ENCODE data around the gene RIPK4.
"Not testable (repeated sequence)": the region's sequence is repeated elsewhere in the genome, so short reads cannot be mapped to it uniquely, and the experiment has no call there.

Gene RIPK4

DNA sequence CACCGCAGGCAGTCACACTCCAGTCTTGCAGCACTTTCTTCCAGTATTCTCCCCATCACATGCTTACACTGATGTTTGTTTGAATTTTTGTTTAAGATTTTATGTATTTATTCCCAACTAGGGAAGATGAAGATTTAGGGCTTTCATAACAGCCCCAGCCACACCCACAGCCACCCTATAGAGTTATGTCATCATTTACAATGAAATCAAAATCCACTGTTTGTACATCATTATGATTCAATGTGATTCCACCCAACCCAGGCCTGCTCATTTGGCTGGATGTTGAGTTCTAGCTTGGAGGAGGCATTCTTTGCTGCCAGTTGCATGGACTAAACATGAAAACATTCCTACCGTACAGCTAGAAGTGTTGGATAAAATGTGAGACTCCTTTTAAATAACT is 35.8 kb downstream of the RIPK4 start:
- DNase-seq = peak; percentile 31

DNA sequence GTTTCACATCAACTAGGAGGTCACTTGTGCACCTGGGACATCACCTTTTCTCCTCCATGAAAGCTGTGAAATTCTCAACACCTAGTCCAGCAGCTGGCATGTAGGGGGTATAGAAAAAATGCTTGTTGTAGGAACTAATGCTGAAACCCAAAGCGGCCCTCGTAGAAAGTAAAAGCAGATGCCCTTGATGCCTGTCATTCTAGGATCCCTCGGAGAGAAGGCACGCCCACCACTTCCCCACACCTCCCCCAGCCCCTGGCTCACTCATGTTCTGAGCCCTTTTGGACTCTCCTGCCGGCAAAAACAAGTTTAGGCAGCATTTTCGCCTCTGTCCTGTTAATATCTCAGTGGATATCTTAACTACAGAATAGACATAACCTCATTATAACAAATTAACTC is 36.5 kb downstream of the RIPK4 start:
- DNase-seq = no peak

DNA sequence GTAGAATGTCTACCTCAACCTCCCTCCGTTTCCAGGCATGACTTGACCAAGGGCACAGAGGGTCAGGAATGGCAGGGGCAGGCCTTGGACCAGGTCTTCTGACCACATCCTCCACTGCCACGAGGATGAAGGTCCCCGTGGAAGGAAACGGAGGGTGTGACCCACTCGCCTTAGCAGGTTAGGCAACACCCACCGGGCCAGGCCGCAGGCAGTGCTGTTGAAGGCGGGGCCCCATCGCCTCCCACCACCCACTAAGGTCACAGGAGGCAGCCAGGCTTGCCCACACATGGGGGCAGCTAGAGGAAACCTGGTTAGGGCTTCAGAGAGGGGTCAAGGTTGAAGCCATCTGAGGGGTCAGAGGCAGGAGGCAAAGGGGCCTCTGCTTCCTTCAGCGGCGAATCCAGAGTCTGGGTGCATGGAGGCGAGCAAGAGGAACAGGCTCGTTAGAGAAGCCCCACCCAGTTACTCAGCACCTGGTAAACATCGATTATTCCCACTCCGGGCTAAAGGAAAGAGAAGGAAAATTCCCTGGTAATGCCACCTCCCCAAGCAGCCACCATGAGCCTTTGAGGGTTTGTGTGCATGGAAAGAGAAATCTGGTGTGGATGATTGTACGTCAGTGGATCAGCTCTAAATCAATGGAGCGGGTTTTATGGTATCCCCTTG is 37.0 kb downstream of the RIPK4 start:
- DNase-seq = no peak

DNA sequence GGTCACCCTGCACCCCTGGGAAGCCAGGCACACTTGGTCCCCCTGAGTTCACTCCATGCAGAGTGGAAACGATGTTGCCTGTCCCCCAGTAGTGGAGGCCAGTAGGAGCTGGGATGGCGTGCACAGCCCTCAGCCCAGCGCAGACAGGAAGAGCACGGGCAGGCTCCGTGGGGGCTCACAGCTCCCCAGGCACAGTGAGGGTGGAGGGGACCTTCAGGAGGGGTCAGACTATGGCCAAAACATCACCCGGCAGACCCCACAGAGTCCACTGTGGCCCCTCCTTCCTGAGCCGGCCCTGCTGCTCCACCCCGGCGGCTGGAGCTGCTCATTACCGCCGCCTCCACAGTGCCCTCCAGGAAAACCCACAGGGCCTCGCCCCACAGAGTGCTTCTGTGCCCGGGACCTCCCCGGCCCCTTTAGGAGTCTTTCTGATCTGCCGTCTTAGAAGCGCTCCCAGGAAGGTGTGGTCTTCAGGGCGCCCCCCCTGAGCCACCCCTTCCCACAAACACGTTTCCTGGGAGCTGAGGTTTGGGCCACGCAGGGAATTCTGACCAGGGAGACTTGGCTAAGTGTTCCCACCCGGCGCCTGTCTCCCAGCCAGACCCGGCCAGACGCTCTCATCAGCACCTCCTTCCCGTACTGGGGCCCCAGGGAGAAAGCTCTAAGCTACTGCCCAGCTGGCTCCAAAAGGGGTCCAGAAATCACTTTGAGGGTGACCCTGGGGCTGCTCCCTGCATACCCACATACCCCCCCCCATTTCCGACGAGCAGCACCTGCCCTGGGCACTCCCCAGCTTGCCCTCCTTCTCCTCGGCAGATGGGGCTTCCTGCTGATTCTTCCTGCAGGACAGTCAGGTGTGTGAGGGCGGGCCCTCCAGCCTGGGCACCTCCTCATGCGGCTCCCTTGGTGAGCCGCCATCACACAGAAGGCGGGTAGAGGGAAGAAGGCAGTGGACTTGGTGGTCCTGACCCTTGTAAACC is 38.8 kb downstream of the RIPK4 start:
- peak; percentile 15 for DNase-seq

DNA sequence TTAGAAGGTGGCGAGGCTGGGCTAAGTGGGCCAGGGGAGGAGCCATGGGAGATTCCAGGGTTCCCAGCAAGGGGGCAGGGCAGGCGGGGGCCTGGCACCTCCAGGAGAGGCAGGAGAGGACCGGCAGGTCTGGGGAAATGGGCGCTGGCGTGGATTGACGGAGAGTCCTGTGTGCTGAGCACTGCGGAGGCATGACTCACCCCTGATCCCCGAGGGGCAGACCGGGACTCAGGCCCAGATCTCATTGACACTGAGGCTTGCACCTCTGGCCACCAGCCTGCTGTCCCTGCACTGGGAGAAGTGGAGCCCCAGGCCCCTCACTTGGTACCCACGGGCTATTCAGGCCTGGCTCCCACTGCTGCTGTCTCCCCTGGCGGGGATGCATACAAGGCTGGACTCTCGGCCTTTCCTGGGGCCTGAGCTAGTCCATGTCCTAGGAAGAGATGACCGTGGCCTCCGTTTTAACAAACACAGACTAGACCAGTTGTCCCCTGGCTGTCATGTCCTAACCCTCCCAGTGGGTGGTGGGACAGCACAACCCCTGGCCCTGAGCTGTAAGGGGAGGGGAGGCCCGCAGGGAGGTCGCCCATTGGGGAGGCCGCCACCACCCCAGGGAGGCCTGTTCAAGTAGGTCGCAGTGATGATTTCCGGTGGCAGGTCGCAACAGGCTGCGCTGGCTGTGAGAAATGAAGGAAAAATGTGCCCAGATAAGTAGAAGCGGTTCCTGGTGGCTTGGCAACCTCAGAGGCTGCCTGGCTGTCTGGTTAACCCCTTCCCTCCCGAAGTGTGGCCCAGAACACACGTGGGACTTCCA is 39.7 kb downstream of the RIPK4 start:
- DNase-seq = no peak

DNA sequence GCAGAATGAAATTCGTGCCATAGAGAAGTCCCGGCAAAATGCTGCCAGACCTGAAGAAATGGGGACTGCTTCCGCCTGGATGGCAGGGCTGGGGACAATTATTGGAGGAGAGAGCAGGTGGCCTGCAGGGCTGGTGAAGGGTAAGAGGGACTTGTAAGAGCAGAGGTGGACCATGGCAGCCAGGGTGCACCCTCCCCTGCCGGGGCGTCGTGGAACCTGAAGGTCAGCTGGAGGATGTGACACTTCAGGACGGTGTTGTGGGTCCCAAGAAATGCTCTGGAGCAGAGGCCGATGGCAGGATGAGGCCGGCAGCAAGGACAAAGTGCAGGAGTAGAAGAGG is 40.3 kb downstream of the RIPK4 start:
- DNase-seq = no peak

DNA sequence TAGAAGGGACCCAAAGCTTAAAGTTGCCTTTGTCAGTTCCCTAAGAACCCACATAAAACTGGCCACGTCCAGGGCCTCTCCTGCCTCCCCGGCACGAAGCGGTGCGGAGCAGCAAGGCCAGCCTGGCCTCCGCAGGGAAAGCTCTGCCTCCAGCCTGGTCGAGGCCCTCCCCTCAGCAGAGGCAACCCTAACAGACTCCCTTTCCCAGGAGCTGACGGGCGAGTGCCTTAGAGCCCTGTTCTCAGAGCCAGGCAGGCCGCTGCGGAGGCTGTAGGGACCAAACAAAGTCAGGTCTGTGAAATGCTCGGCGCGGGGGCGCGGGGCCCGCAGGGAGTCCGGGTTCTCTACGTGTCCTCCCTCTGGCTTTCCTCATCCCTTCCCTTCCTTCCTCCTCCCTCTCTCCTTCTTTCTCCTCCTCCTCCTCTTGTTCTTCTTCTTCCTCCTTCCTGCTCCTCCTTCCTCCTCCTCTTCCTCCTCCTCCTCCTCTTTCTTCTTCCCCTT is 40.7 kb downstream of the RIPK4 start:
- DNase-seq = no peak

DNA sequence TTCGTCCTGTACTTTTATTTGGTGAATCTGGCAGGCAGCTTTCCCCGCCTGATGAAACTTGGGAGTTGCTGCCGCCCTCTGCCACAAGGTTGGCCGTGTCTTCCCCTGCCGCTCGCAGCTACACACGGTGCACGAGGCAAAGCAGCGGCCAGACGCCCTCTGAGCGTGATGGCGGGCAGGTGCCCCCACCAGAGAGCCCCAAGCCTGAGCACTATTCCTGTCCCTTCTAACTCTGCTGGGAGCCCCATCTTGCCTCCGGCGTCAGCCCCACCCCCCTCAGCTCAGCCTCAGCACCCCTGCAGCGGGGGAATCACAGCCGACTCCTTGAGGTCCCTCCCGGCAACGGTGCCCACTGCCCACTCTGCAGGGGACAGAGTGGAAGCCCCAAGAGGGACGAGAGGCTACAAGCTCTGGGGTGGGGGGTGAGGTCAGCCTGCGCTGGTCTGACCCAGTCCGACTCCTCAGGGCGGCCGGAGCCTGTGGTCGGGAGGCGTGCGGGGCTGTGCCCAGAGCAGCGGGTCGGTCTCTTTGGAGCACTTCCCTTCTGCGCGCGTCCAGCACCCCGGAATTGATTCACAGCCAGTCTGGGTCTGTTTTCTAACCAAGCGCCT is 41.3 kb downstream of the RIPK4 start:
- no peak for DNase-seq

DNA sequence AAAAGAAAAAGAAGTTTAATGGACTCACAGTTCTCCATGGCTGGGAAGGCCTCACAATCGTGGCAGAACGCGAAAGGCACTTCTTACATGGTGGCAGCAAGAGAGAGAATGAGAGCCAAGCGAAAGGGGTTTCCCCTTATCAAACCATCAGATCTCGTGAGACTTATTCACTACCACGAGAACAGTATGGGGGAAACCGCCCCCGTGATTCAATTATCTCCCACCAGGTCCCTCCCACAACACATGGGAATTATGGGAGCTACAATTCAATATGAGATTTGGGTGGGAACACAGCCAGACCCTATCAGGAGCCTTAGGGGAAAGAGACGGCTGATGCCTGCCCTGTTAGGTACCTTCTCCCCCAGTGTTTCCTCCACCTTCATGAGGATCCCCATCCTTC is 43.0 kb downstream of the RIPK4 start:
- DNase-seq = not testable (repeated sequence)

DNA sequence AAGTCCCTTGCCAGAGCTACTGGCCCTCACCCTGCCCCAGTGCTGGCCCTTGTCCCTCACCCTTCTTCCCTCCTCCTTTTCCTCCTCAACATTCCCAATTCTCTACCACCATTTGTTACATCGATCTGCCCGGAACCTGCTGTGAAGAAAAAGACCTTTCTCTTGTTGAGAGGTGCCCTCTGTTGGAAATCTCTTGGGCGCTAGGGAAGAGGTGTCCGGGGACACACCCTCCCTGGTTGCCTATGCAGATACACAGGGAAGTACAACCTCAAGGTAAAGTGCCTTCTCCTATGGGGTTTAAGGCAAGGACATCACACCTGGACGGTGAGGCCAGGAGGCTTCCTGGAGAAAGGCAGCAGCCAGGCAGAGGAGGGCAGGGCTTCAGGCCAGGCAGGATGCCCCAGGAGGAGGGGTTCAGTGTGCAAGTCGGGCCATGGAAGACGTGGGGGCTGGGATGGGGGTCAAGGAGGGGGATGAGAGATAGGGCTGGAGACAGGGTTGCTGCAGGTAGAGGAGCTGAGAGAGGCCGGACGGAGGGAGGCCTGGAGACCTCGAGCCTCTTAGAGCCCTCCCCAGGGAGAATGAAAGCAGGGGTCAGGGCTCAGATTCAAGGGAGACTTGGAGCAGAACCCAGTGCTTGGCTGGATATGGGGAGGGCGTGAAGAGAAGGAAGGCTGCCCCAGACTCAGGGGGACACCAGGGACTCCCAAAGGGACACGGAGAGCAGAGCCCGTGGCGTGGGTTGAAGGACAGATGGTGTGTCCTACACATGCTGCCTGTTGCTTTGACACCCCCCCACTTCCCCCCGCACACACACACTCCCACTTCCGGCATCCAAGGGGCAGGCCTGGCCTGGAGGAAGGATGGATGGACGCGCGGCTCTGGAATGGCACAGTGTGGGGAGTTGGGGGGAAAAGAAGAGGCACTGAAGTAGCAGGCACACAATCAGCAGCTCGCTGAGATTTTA is 44.5 kb downstream of the RIPK4 start:
- DNase-seq = no peak

DNA sequence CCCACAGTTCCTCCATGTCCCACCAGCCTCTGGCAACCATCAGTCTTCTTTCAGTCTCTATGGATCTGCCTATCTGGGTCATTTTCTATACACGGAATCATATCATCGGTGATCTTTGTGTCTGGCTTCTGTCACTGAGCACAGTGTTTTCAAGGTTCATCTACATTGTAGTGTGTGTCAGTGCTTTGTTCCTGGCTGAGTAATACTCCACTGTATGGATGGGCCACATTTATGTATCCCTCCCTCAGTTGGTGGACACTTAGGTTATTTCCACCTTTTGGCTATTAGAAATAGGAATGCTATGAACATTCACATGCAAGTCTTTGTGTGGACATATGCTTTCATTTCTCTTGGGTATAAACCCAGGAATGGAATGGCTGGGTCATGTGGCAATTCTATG is 46.6 kb downstream of the RIPK4 start:
- DNase-seq = no peak

DNA sequence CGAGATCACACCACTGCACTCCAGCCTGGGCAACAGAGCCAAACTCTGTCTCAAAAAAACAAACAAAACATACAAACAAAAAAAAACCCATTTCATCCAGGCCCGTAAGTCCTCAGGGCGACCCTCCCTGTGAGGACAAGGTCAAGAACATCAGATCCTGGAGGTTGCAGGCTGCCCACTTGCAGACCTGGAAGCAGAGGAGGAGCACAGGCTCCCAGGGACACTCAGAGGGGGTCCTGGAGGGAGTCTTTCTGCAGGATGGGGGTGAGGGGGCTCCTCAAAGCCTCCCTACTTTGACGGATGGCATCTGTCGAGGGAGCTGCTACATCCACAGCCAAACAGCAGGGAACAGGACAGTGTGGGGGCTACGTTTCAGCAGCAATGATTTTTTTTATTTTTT is 47.2 kb downstream of the RIPK4 start:
- no peak for DNase-seq

DNA sequence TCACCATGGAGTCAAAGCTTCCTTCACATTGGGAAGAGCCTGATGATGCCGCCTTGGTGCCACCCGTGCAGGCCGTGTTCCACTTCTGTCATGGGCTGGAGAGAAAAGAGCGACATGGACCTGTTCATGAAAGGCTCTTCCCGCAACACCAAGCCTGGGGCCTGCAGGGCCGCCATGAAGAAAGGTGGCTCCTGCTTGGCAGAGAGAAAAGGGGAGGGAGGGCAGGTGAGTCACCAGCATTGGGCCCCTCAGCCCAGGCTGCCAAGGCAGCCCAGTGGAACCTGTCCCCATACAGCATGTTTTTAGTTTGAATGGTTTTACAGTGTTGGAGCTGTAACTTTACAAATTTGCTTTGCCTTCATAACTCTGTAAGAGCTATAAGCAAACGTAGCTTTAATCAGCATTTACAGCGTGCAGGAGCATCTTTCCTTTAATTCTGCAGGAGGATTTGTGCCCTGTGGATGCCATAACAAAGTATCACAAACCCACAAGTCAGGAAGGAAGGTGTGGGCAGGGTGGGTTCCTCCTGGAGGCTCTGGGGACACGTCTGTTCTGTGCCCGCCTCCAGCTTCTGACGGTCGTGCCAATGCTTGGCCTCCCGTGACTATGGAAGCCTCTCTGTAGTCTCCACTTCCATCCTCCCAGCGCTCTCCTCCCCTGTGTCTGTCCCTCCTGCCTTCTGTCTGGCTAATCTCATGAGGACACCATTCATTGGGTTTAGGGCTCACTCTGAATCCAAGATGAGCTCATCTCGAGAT is 49.1 kb downstream of the RIPK4 start:
- no peak for DNase-seq

DNA sequence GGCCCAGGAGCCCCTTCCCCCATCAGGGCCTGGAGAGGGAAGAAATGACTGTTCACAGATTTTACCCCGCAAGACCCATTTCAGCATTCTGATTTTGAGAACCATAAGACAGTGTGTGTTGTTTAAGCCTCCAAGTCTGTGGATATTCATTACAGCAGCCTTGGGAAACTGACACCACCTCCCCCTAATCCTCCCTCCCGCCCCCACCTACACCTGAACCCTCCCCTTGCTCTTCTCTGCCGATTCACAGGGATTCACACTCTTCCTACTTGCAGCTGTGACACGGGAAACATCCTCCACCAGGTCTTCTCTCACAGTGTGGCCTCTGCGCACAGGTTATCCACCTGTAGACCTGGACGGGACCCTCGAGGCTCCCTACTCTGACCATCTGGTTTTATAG is 50.1 kb downstream of the RIPK4 start:
- no peak for DNase-seq

DNA sequence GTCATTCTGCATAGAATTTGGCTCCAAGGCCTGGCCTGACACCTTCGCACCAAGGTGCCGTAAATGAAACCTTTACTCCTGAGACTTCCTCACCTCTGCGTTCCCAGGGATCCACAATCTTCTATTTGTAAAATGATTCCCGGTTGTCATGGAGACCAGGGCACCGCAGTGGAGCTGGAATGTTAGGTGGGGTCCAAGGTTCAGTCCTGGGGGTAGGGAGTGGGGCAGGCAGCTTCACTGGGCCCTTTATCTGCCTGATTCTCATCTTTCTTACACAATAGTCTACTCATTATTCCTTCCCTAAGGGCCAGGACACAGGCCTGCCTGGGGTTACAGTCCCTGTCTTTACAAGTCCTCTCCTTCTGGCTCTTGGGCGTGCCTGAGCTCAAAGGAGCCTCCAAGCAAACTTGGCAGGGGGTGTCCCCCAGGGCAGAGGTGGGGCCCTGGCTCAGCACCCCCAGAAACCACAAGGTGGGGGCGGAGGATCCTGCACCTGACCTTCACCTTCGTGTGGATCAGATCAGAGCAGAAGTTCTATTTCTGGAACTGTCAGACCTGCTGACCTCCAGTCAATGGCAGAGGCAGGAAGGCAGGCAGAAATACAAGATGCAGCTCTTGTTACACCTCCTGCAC is 51.1 kb downstream of the RIPK4 start:
- peak; percentile 31 for DNase-seq

DNA sequence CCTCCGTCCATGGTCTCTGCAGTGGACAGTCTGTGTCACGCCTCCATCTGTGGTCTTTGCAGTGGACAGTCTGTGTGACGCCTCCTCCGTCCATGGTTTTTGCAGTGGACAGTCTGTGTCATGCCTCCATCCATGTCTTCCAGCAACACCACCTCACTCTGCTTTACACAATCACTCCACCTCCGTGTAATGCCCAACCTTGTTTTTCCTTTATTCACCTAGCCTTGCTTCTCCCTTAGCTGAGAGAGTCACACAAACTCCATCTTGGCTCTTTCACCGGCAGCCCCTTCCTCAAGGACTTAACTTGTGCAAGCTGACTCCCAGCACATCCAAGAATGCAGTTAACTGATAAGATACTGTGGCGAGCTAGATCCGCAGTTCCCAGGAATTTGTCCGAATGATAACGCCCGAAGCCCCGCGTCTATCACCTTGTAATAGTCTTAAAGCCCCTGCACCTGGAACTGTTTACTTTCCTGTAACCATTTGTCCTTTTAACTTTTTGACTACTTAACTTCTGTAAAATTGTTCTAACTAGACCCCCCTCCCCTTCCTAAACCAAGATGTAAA is 52.5 kb downstream of the RIPK4 start:
- not testable (repeated sequence) for DNase-seq

DNA sequence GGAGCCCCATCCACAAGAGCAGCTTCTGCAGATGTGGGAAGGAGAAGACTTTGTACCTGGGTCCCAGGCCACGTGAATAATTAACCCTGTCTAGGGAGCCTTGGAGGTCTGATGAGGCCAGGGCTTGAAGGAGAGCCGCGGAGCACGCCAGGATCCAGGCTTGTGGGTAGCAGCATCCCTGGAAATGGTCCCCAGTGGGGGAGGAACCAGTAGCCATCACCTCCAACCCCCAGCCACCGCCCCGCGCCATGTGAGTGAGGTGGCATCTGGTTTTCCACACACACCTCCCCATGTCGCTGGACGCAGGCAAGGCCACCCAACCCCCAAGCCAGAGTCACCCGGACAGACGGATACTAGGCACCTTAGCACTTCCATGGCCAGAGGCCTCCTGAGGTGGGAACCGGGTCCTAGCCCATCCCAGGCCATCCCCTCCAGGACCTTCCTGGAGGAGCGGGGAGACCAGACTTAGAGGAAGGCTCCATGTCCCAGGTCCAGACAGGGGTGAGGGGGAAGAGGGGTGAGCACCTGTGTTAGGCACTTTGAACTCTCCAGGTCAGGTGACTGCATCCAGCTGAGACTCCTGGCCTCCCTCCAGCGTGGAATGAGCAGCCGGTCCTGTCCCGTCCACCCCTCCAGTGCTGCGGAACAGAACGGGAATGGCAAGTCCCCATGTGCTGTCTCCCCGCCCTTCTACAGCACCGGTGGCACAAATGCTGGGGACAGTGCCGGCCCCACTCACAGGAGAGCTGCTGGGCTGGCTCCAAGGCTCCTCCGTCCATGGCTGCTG is 53.2 kb downstream of the RIPK4 start:
- DNase-seq = no peak

DNA sequence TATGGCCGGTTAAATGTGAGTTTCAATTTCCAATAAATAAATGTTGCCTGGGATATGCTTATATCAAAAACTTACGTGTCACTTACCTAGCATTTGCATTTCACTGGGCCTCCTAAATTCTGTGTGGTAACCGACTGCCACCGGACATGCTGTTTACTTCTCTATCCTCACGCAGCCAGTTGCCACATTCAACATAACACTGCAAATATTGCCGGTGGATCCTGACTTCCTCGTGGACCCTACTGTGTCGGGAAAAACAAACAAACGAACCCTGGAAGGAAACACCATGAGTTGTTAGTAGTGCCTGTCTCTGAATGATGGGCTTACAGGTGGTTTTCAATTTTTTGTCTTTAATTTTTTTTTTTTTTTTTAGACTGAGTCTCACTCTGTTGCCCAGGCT is 54.1 kb downstream of the RIPK4 start:
- DNase-seq = peak; percentile 24

DNA sequence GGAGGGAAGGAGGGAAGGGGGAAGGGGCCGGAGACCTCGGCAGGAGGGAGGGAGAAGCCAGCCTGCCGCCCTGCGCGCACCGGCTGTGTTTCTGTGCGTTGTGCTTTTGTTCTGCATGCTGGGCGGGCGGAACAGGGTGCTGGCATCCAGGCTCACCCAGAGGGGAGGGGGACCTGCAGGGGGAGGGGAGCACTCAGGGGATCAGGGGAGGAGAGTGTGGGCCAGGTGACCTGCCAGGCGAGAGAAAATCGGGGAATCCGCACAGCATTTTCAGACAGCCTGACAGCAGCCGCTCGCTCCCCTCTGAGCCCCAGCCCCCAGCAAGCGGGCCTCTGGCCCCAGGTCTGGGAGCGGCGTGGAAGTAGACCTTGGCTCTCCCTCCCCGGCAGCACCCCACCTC is 54.7 kb downstream of the RIPK4 start:
- peak; percentile 51 for DNase-seq
